ENCODE data around the gene TENT5C.

Gene TENT5C

DNA sequence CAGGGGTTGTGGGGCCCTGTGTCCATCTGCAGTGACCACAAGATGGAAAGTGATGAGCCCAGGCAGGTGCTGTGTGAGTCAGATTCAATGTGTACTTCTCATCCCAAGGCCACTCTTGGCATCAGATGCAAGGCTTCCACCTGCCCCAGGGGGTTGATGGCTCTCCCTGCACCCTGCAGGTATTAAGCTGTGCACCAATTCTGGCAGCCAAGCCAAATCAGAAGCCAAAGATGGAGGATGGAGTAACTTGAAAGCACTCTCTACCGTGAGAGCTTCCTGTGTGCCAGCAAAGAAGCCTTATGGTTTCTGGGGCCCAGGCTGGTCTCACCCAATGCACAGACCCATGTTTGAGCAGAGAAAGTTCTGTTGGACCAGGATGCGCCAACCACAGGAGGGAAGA is 44.3 kb upstream of the TENT5C start:
- TF ChIP-seq FOXK2 (IDR thresholded peaks at IDR 0.05) (no peak), TARDBP (IDR thresholded peaks at IDR 0.05) (no peak), PKNOX1 (IDR thresholded peaks at IDR 0.05) (no peak), FOXA1 (IDR thresholded peaks at IDR 0.05) (no peak), ARNT (IDR thresholded peaks at IDR 0.05) (no peak), LEF1 (IDR thresholded peaks at IDR 0.05; ENCODE audit: borderline replicate concordance) (no peak), L3MBTL2 (conservative IDR thresholded peaks at IDR 0.05) (no peak), NFRKB (IDR thresholded peaks at IDR 0.05) (no peak), SUZ12 (IDR thresholded peaks at IDR 0.05) (no peak), HDGF (IDR thresholded peaks at IDR 0.05; ENCODE audit: borderline replicate concordance) (no peak), CTBP1 (IDR thresholded peaks at IDR 0.05; ENCODE audit: borderline replicate concordance) (no peak), ELF4 (IDR thresholded peaks at IDR 0.05) (no peak), FOXM1 (IDR thresholded peaks at IDR 0.05; ENCODE audit: borderline replicate concordance) (no peak), SP1 (IDR thresholded peaks at IDR 0.05) (no peak), BHLHE40 (IDR thresholded peaks at IDR 0.05; ENCODE audit: borderline replicate concordance) (no peak)
- ChIA-PET POLR2A (interaction anchor here (1.4 kb wide), 1 partner anchor 45 kb away, joined by 3 read pairs; no protein-coding TSS in a partner anchor), CTCF (interaction anchor here (0.6 kb wide), 1 partner anchor 116 kb away, joined by 3 read pairs; no protein-coding TSS in a partner anchor)
- DNase-seq (ENCODE audit: extremely low spot score): no peak

GRCh38 chr1:117562581-117563491 is 43.0 kb upstream of the TENT5C start:
- no peak for DNase-seq (ENCODE audit: extremely low spot score)
- TF ChIP-seq FOXM1 (IDR thresholded peaks at IDR 0.05; ENCODE audit: borderline replicate concordance) (no peak), PKNOX1 (IDR thresholded peaks at IDR 0.05) (no peak), L3MBTL2 (conservative IDR thresholded peaks at IDR 0.05) (no peak), SUZ12 (IDR thresholded peaks at IDR 0.05) (no peak), CTBP1 (IDR thresholded peaks at IDR 0.05; ENCODE audit: borderline replicate concordance) (no peak), ELF4 (IDR thresholded peaks at IDR 0.05) (no peak), ARNT (IDR thresholded peaks at IDR 0.05) (no peak), TARDBP (IDR thresholded peaks at IDR 0.05) (no peak), BHLHE40 (IDR thresholded peaks at IDR 0.05; ENCODE audit: borderline replicate concordance) (no peak), ZNF384 (IDR thresholded peaks at IDR 0.05) (no peak), HDGF (IDR thresholded peaks at IDR 0.05; ENCODE audit: borderline replicate concordance) (no peak), FOXA1 (IDR thresholded peaks at IDR 0.05) (no peak), NFRKB (IDR thresholded peaks at IDR 0.05) (no peak), SP1 (IDR thresholded peaks at IDR 0.05) (no peak), FOXK2 (IDR thresholded peaks at IDR 0.05) (no peak), LEF1 (IDR thresholded peaks at IDR 0.05; ENCODE audit: borderline replicate concordance) (no peak)
- CTCF ChIA-PET: no interaction called here
- POLR2A ChIA-PET: interaction anchor here (1.4 kb wide), 1 partner anchor 43 kb away, joined by 3 read pairs; no protein-coding TSS in a partner anchor

DNA sequence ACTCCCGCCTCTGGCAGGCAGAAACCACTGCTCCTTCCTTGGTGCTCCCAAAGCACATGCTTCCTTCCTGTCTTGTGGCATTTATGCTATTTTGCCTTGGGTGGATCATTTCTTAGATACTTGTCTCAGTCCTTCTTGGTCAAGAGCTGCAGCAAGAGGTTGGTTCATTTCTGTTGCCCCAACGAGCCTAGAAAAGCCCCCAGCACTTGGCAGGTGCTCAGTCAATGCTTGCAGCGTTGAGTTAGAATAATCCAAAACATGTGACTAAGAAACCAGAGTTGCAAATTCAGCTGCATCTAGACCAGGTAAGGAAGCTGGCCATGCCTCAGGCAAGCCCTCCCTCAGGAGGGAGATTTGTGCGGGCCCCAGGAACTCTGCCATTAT is 42.4 kb upstream of the TENT5C start:
- no peak for TF ChIP-seq LEF1 (IDR thresholded peaks at IDR 0.05; ENCODE audit: borderline replicate concordance)
- no peak for TF ChIP-seq NFRKB (IDR thresholded peaks at IDR 0.05)
- TF ChIP-seq L3MBTL2 (conservative IDR thresholded peaks at IDR 0.05): no peak
- TF ChIP-seq HDGF (IDR thresholded peaks at IDR 0.05; ENCODE audit: borderline replicate concordance): no peak
- TF ChIP-seq FOXK2 (IDR thresholded peaks at IDR 0.05): no peak
- no peak for TF ChIP-seq CTBP1 (IDR thresholded peaks at IDR 0.05; ENCODE audit: borderline replicate concordance)
- no peak for DNase-seq (ENCODE audit: extremely low spot score)
- ChIA-PET POLR2A (no interaction called here), CTCF (no interaction called here)

DNA sequence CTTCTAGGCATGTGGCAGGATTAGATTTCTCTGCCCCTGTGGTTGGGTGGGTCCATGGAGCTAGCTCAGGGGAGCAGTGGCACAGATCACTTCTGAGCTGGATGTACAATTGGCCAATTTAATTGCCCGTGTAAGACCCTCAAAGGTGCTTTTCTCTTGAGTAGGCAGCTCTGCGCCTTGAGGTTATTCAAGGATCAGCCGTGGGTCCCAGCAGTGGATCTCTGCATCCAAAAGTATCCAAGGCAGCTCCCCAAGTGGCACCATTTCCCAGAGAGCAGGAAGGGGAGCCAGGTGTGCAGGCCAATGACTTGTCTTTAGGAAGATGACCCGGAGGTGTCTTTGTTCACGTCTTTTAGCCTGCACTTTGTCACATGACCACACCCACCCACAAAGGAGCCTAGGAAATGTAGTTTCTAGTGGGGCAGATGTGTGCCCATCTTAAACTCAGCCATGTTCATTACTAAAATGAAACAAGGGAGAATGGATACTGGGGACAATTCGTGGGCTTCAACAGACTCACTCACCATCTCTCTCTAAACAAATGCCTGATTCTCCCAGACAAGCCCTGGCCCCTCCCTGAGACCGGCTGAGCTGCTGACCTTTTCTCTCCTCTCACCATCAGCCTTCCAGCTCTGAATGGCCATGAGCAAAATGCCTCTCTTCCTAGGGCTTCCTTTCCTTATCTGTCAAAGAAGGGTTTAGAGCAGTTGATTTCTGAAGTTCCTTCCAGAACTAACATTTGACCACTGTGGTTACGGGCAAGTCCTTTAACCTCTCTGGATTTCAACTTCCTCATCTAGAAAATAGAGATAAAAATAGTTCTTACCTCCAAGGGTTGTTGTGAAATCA is 41.4 kb upstream of the TENT5C start:
- no peak for DNase-seq (ENCODE audit: extremely low spot score)
- TF ChIP-seq ZNF384 (IDR thresholded peaks at IDR 0.05): no peak
- no peak for TF ChIP-seq PKNOX1 (IDR thresholded peaks at IDR 0.05)
- no peak for TF ChIP-seq FOXK2 (IDR thresholded peaks at IDR 0.05)
- no peak for TF ChIP-seq BHLHE40 (IDR thresholded peaks at IDR 0.05; ENCODE audit: borderline replicate concordance)
- no peak for TF ChIP-seq TARDBP (IDR thresholded peaks at IDR 0.05)
- no peak for TF ChIP-seq CTBP1 (IDR thresholded peaks at IDR 0.05; ENCODE audit: borderline replicate concordance)
- no peak for TF ChIP-seq FOXM1 (IDR thresholded peaks at IDR 0.05; ENCODE audit: borderline replicate concordance)
- no peak for TF ChIP-seq ARNT (IDR thresholded peaks at IDR 0.05)
- no peak for TF ChIP-seq NFRKB (IDR thresholded peaks at IDR 0.05)
- no peak for TF ChIP-seq L3MBTL2 (conservative IDR thresholded peaks at IDR 0.05)
- TF ChIP-seq SUZ12 (IDR thresholded peaks at IDR 0.05): no peak
- TF ChIP-seq FOXA1 (IDR thresholded peaks at IDR 0.05): no peak
- TF ChIP-seq LEF1 (IDR thresholded peaks at IDR 0.05; ENCODE audit: borderline replicate concordance): no peak
- no peak for TF ChIP-seq ELF4 (IDR thresholded peaks at IDR 0.05)
- TF ChIP-seq SP1 (IDR thresholded peaks at IDR 0.05): no peak
- no peak for TF ChIP-seq HDGF (IDR thresholded peaks at IDR 0.05; ENCODE audit: borderline replicate concordance)
- POLR2A ChIA-PET: no interaction called here
- CTCF ChIA-PET: no interaction called here

DNA sequence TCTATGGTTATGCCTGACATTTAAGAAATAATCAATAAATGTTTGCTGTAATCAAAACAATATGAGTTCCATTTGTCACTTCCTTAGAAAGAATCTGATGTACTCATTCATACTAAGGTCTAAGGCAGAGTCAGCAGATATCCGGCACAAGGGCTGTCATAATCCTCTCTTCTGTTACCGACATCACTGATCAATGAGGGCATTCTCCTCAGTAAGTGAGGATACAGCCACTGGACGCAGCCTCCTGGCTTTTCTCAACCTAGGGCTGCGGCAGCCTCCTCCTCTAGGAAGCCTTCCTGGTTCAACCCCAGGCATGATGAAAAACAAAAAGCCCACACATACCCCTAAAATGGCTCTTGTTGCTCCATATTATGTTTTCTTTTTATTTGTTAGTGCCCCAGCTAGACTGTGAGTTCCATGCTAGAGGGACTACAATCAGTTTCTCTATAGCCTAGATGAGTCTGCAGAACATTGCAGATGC is 40.7 kb upstream of the TENT5C start:
- ChIA-PET POLR2A (no interaction called here), CTCF (no interaction called here)
- DNase-seq (ENCODE audit: extremely low spot score): no peak
- TF ChIP-seq ZNF384 (IDR thresholded peaks at IDR 0.05) (no peak), ARNT (IDR thresholded peaks at IDR 0.05) (no peak), ELF4 (IDR thresholded peaks at IDR 0.05) (no peak), L3MBTL2 (conservative IDR thresholded peaks at IDR 0.05) (no peak), BHLHE40 (IDR thresholded peaks at IDR 0.05; ENCODE audit: borderline replicate concordance) (no peak), PKNOX1 (IDR thresholded peaks at IDR 0.05) (no peak), FOXA1 (IDR thresholded peaks at IDR 0.05) (no peak), LEF1 (IDR thresholded peaks at IDR 0.05; ENCODE audit: borderline replicate concordance) (no peak), FOXM1 (IDR thresholded peaks at IDR 0.05; ENCODE audit: borderline replicate concordance) (no peak), CTBP1 (IDR thresholded peaks at IDR 0.05; ENCODE audit: borderline replicate concordance) (no peak), SP1 (IDR thresholded peaks at IDR 0.05) (no peak), FOXK2 (IDR thresholded peaks at IDR 0.05) (no peak), SUZ12 (IDR thresholded peaks at IDR 0.05) (no peak), TARDBP (IDR thresholded peaks at IDR 0.05) (no peak), NFRKB (IDR thresholded peaks at IDR 0.05) (no peak), HDGF (IDR thresholded peaks at IDR 0.05; ENCODE audit: borderline replicate concordance) (no peak)

All from HEK293T (cell line).